GM19324 (cell line): ENCODE data around the gene KIAA2012.

Source experiments
- ATAC-seq: cut with Tn5 transposase; IDR thresholded peaks from one replicate; pipeline ENCODE4 v1.9.1; 2021; ENCODE audit warnings: mild to moderate bottlenecking, moderate library complexity; ENCODE audit not compliant: unreplicated experiment, low FRiP score

The KIAA2012 gene

GRCh38 chr2:202140522-202141252, 67.6 kb downstream of the KIAA2012 start:
- no peak for ATAC-seq

DNA sequence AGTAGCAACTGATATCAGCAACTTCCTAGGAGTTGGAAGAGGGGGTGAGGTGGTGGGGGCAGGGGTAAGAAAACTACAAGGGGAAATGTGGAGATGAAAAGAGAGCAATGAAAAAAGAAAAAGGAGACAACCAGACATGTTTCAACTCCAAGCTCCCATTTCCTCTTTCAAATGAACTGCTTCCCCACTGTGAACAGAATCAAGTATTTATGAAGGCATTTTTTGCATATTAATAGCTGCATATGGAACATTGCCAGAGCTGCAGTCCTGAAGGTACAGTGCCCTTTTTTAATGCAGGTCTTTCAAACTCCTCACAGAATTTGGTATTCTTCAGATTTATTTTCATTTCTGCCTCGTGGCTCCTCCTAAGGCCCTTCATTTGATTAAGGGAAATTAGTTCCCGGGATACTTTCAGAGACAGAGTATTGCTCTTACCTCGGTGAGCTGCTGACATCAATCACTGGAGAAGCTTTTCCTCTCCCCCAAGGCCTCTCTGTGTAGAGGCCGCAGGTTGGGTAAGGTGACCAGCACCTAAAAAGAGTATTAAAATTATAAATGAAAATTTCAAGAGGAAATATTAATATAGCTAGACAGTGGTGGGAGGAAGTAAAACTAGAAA, 68.4 kb downstream of the KIAA2012 start:
- no peak for ATAC-seq

DNA sequence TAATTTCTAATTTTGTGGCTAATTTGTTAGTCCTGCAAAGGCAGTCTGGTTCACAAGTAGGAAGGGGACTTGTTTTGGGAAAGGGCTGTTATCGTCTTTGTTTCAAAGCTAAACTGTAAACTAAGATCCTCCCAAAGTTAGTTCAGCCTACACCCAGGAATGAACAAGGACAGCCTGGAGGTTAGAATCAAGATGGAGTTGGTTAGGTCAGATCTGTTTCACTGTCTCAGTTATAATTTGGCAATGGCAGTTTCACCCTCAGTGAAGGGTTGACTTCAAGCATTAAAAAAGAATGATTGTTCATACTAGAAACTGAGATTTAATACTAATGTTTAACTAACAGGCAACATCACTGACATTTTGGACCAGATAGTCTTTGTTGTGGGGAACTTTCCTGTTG, 69.5 kb downstream of the KIAA2012 start:
- ATAC-seq, result no peak

- ATAC-seq, result no peak
These were observed 74.7 kb downstream of the KIAA2012 start for GRCh38 chr2:202147775-202148174.

- ATAC-seq, result no peak
These were observed 75.6 kb downstream of the KIAA2012 start for GRCh38 chr2:202148515-202149154.

DNA sequence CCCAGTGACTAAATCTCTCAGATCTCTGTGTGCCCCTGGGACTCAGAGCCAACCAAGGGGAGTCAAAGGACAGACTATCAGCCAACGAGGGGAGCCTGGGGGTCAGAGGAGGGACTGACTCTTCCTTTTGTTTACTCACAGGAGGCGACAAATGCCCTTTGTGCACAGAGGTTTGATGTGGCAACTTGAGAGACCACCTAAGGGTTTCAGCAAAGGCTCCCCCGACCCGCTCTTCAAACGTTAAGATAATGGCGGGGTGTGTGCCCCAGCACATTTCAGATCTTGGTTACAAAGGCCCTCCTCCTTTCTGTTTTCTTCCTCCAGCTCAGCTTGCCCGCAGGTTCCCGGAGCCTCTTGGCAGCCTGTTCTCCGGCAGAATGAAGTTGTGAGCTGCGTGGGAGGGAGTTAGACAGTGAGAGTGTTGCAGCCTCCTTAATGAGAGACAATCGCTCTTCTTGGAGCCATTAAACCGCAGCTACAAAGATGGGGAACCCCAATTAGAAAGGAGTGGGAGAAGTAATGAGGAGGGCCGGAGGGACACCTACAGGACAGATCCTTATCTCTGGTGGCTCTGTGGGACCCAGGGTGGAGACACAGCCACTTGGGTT, 76.2 kb downstream of the KIAA2012 start:
- no peak for ATAC-seq

GRCh38 chr2:202149936-202150335, 76.9 kb downstream of the KIAA2012 start:
- ATAC-seq, result no peak

DNA sequence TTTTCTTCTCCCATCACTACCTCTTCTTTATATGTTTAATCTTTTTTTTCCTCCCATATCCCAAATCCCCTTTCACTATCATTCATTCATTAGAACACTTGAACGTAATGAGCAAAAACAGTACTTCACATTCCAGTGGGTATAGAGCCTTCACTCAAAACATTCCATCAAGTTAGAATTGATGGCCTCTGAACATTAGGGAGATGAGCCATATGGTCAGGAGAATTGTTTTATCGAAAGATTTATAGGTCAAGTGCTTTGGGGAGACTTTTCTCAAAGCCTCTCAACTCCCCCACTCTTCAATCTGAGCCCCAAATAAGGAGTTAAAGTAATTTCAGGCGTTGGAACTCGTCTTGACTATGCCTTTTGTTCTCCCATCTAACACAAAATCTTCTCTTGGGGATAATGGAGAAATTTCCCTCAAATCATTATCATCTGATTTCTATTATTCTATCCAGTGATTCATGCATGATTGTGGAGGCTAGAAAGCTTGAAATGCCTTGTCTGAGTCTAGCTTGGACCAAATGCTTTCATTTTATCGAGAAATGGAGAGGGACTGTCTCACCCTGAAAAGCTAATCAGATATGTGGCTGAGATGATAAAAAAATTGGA, 79.2 kb downstream of the KIAA2012 start:
- ATAC-seq, result no peak

GRCh38 chr2:202154613-202155012, 81.6 kb downstream of the KIAA2012 start:
- ATAC-seq, result no peak

- no peak for ATAC-seq
These were observed 84.3 kb downstream of the KIAA2012 start for GRCh38 chr2:202157211-202157990.

- ATAC-seq, result no peak
These were observed 85.7 kb downstream of the KIAA2012 start for GRCh38 chr2:202158796-202159195.

DNA sequence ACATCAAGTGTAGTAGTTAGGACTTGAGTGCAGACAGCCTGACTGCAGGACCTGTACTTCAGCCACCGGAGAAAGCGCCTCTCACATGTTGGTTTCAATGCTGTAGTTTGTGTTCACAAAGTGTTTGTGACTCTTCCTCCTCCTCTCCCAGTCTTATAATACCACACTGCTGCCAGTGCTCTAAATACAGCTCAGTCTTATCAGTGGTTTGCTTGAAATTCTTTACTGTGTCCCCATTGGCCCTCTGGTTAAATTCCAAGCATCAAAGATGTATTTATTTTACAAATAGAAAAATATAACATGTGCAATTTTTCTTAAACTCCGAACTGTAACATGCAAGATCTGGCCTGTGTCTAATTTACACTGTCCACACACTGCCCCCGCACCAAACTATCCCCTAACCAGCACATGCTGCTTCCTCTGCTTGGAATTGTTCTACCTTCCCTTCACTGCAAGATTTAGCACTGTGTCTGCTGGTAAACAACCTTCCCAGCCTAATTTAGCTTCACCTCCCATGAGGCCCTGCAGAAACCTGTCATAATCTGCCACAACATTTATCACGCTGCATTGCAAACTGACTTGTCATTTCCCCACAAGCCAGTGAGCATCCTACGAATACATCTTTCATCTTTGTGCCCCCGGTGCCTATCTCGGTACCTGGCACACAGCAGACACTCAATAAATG, 88.2 kb downstream of the KIAA2012 start:
- no peak for ATAC-seq

- no peak for ATAC-seq
These were observed 91.4 kb downstream of the KIAA2012 start for GRCh38 chr2:202164411-202164810.

GRCh38 chr2:202165208-202165607, 92.2 kb downstream of the KIAA2012 start:
- ATAC-seq, result no peak

DNA sequence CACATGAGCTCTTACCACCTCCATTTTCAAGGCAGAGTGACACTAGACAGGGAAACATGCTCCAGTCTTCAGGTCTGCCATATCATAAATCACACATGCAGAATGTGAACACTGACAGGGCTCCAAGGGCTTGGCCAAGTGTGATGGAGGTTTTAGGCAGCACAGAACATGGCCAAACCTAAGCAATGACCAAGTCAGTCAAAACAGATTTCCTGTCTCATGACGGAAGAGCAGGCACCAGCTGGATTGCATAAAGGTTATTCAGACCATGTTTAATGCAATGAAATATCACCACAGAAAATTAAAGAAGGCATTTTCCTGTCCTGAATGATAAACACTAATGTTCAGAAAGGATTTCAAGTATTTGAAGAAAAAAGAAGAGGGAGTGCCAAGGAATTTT, 92.9 kb downstream of the KIAA2012 start:
- ATAC-seq, result no peak

- ATAC-seq, result no peak
These were observed 96.1 kb downstream of the KIAA2012 start for GRCh38 chr2:202169131-202169530.

GRCh38 chr2:202169832-202170424, 96.9 kb downstream of the KIAA2012 start:
- ATAC-seq, result no peak

DNA sequence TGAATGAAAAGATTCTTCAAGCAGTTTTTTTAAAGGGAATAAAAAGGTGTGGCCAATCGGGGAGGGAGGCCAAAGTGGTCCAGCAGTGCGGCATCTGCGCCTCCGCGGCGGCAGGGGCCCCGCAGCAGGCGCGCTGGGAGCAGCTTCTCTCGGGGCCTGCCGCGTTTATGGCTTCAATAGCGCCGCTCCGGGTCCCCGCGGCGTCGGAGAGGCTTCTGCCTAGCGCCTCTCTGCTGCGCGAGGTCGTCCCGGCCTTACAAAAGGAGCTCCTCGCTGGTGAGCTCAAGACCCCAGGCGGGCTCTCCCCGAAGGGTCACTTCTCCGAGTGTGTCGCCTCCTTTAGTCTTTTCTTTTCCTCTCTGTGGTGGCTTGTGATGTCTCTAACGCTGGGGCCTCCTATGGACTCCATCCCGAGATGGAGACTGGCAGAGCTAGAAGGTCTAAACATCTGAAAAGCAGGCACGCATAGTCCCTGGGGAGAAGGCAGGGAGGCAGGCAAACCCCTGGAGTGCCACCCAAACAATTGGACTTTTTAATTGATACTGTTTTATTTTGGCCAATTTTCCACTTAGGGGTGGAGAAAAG, 98.3 kb downstream of the KIAA2012 start:
- no peak for ATAC-seq
